Measurements from ENCODE around the gene HIRA.

DNA sequence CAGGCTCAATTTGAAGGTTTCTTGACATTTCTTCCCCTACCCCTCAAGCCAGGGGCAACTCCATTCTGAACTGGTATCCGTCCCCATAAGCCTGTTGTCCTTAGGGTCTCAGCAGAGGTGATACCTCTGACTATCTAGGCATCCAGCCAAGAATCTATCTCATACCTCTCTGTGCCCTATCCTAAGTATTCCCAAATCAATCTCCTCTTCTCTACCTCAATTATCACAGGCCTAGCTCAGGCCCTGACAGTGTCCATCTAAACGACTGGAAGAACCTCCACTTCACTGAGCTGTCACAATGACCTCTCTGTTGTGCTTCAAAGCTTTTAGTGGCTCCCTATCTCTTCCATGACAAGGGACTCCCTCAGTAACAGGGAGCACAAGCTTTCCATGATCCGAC lies 26.9 kb downstream of the HIRA start:
- TF ChIP-seq, protein P1, sequence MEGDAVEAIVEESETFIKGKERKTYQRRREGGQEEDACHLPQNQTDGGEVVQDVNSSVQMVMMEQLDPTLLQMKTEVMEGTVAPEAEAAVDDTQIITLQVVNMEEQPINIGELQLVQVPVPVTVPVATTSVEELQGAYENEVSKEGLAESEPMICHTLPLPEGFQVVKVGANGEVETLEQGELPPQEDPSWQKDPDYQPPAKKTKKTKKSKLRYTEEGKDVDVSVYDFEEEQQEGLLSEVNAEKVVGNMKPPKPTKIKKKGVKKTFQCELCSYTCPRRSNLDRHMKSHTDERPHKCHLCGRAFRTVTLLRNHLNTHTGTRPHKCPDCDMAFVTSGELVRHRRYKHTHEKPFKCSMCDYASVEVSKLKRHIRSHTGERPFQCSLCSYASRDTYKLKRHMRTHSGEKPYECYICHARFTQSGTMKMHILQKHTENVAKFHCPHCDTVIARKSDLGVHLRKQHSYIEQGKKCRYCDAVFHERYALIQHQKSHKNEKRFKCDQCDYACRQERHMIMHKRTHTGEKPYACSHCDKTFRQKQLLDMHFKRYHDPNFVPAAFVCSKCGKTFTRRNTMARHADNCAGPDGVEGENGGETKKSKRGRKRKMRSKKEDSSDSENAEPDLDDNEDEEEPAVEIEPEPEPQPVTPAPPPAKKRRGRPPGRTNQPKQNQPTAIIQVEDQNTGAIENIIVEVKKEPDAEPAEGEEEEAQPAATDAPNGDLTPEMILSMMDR (IDR thresholded peaks at IDR 0.05), result no peak
- no peak for TF ChIP-seq POLR2A (IDR thresholded peaks at IDR 0.05)

Measured in stomach (tissue), 4 donors.